PC-3 (cell line): ENCODE measurements around the gene NEU1. TPM values are rescaled to one million over a fixed set of nuclear protein-coding genes. Genes with fewer than 3 reads are reported as not detected.

Source experiments
- ATAC-seq: fragments of 200-7000 bp; cut with Tn5 transposase; 2 replicates; pipeline ENCODE4 v1.9.1; 2020; ENCODE audit warnings: mild to moderate bottlenecking, moderate library complexity
- BruUV-seq: library from RNA; stranded (reverse); fragments of 400-500 nt; replicated peaks from 2 replicates; lab custom pipeline; 2021; lab: Mats Ljungman, UMichigan
- CTCF ChIA-PET: fragments of 300-600 bp; sonication (Branson Sonifier 250); formaldehyde crosslinking; loops from one replicate; lab custom pipeline; 2022; ENCODE audit warnings: antibody characterized with exemption; lab: Charles Lee
- POLR2A ChIA-PET: fragments of 300-600 bp; sonication (Branson Sonifier 250); formaldehyde crosslinking; loops from one replicate; lab custom pipeline; 2022; ENCODE audit warnings: antibody characterized with exemption; ENCODE audit not compliant: unreplicated experiment; lab: Charles Lee
- DNase-seq: peaks from one replicate; pipeline ENCODE4 v3.0.0-alpha.2; 2015
- H2AFZ ChIP-seq: fragments of 300-600 bp; sonication (generic); 2 replicates; pipeline ENCODE4 v1.6.0; 2016; ENCODE audit warnings: antibody characterized with exemption, low read length
- H3F3A ChIP-seq: fragments of 300-600 bp; sonication (generic); one replicate; pipeline ENCODE4 v1.6.0; 2017; ENCODE audit warnings: antibody characterized with exemption, low read length, control low read depth, mild to moderate bottlenecking; ENCODE audit not compliant: unreplicated experiment
- H3K27ac ChIP-seq: fragments of 300-600 bp; sonication (generic); 2 replicates; pipeline ENCODE4 v1.5.1; 2016; ENCODE audit warnings: mild to moderate bottlenecking, low read length
- H3K27me3 ChIP-seq: fragments of 300-600 bp; sonication (generic); 2 replicates; pipeline ENCODE4 v1.6.1; 2016; ENCODE audit warnings: low read length, mixed read lengths
- H3K36me3 ChIP-seq: fragments of 300-600 bp; sonication (generic); 2 replicates; pipeline ENCODE4 v1.6.1; 2016; ENCODE audit warnings: low read depth, mixed run types, low read length, mixed read lengths
- H3K4me1 ChIP-seq: fragments of 300-600 bp; sonication (generic); 2 replicates; pipeline ENCODE4 v1.5.1; 2016; ENCODE audit warnings: low read length; ENCODE audit not compliant: insufficient read depth
- H3K4me2 ChIP-seq: fragments of 300-600 bp; sonication (generic); 2 replicates; pipeline ENCODE4 v1.6.0; 2016; ENCODE audit warnings: low read length
- H3K4me3 ChIP-seq: fragments of 300-600 bp; sonication (generic); 2 replicates; pipeline ENCODE4 v1.5.1; 2016; ENCODE audit warnings: mild to moderate bottlenecking, low read length, mixed read lengths
- H3K79me2 ChIP-seq: fragments of 300-600 bp; sonication (generic); 2 replicates; pipeline ENCODE4 v1.6.1; 2017; ENCODE audit warnings: low read length, mixed read lengths
- H3K9ac ChIP-seq: fragments of 300-600 bp; sonication (generic); 2 replicates; pipeline ENCODE4 v1.6.0; 2016; ENCODE audit warnings: mild to moderate bottlenecking, low read length
- H3K9me2 ChIP-seq: fragments of 300-600 bp; sonication (generic); replicated peaks from 2 replicates; pipeline ENCODE4 v1.6.1; 2016; ENCODE audit warnings: mixed run types, low read length, mixed read lengths
- H3K9me3 ChIP-seq: fragments of 300-600 bp; sonication (generic); 2 replicates; pipeline ENCODE4 v1.6.1; 2016; ENCODE audit warnings: low read length, mixed read lengths
- H4K20me1 ChIP-seq: fragments of 300-600 bp; sonication (generic); 2 replicates; pipeline ENCODE4 v1.6.1; 2016; ENCODE audit warnings: low read length, mixed read lengths
- CTCF ChIP-seq: fragments of 300-600 bp; sonication (generic); conservative IDR thresholded peaks from 2 replicates; pipeline ENCODE4 v1.5.1; 2017; ENCODE audit warnings: antibody characterized with exemption, low read depth, mild to moderate bottlenecking, low read length
- EZH2 ChIP-seq: fragments of 300-600 bp; sonication (generic); IDR thresholded peaks from one replicate; pipeline ENCODE4 v1.6.1; 2017; ENCODE audit warnings: antibody characterized with exemption, mild to moderate bottlenecking, low read length; ENCODE audit not compliant: unreplicated experiment
- EZH2phosphoT487 ChIP-seq: fragments of 300-600 bp; sonication (generic); IDR thresholded peaks from 2 replicates; pipeline ENCODE4 v1.6.1; 2018; ENCODE audit warnings: mild to moderate bottlenecking, antibody characterized with exemption, low read length, borderline replicate concordance
- intact Hi-C: fragments of 100-400 bp; cut with micrococcal nuclease; formaldehyde crosslinking; loops from 2 replicates; pipeline ENCODE4 v1.9.0; 2023
- total RNA-seq: library from RNA; depleted of rRNA; stranded (reverse); fragments of >200 nt; gene quantifications from 2 replicates; pipeline ENCODE4 v1.2.3, GENCODE V29; 2014

Gene NEU1
- total RNA-seq, 1 experiment from 2014 or later: 31.7 TPM

- ATAC-seq (no peak), DNase-seq (no peak)
- Histone ChIP-seq H3K9me3 (no peaks in the 10 kb centered on the region), H3K4me2 (no peak overlapping the region), H3K4me3 (no peak overlapping the region), H3K27ac (no peak overlapping the region), H2AFZ (no peak overlapping the region), H3K79me2 (0 out of 2 replicates have a peak, but pooled peaks cover 3% of the 10 kb centered on the region), H3K27me3 (no peaks in the 10 kb centered on the region), H3K36me3 (no peaks in the 10 kb centered on the region), H3K9me2 (no peaks in the 10 kb centered on the region), H3K4me1 (peaks cover 35% of the 10 kb centered on the region), H4K20me1 (no peaks in the 10 kb centered on the region), H3K9ac (no peak overlapping the region), H3F3A (no peaks in the 10 kb centered on the region)
- no peak for TF ChIP-seq EZH2phosphoT487
- no peak for TF ChIP-seq CTCF
- TF ChIP-seq EZH2: no peak
- intact Hi-C loops: loop anchor here (10.0 kb wide), 1 partner anchor 209 kb away; no protein-coding TSS in a partner anchor
- ChIA-PET POLR2A (no interaction called here), CTCF (interaction anchor here (1.0 kb wide), 1 partner anchor 46 kb away, joined by 4 read pairs; no protein-coding TSS in a partner anchor)
- BruUV-seq: no TSS peak
Measured at GRCh38 chr6:31906122-31906521, 43.5 kb upstream of the NEU1 start.

- H2AFZ ChIP-seq: no peak overlapping the region
- intact Hi-C loops: loop anchor here (10.0 kb wide), 1 partner anchor 210 kb away; no protein-coding TSS in a partner anchor
- no peak for DNase-seq
- TF ChIP-seq EZH2: no peak
- no peak for TF ChIP-seq CTCF
- no peak for TF ChIP-seq EZH2phosphoT487
- no peaks in the 10 kb centered on the region for H3K27me3 ChIP-seq
- no peak overlapping the region for H3K4me2 ChIP-seq
- no peaks in the 10 kb centered on the region for H3K9me2 ChIP-seq
- POLR2A ChIA-PET: no interaction called here
- ATAC-seq: no peak
- BruUV-seq: no TSS peak
- 0 out of 2 replicates have a peak, but pooled peaks cover 5% of the 10 kb centered on the region for H3K79me2 ChIP-seq
- H3K4me1 ChIP-seq: peaks cover 32% of the 10 kb centered on the region
- CTCF ChIA-PET: interaction anchor here (1.0 kb wide), 1 partner anchor 47 kb away, joined by 4 read pairs; no protein-coding TSS in a partner anchor
- no peaks in the 10 kb centered on the region for H3K9me3 ChIP-seq
- H3K27ac ChIP-seq: no peak overlapping the region
- H3F3A ChIP-seq: no peaks in the 10 kb centered on the region
- no peaks in the 10 kb centered on the region for H4K20me1 ChIP-seq
- H3K36me3 ChIP-seq: no peaks in the 10 kb centered on the region
- no peak overlapping the region for H3K4me3 ChIP-seq
- no peak overlapping the region for H3K9ac ChIP-seq
Measured at GRCh38 chr6:31905041-31905440, 42.4 kb upstream of the NEU1 start.

GRCh38 chr6:31903957-31904356, 41.3 kb upstream of the NEU1 start:
- ATAC-seq (no peak), DNase-seq (no peak)
- intact Hi-C loops: loop anchor here (2.0 to 10.0 kb wide), 2 partner anchors 55 to 211 kb away; partner anchors contain the start of genes NELFE and SKIC2
- no peaks in the 10 kb centered on the region for H3K9me3 ChIP-seq
- ChIA-PET POLR2A (no interaction called here), CTCF (no interaction called here)
- no peak overlapping the region for H3K27ac ChIP-seq
- no peak overlapping the region for H2AFZ ChIP-seq
- no peaks in the 10 kb centered on the region for H3K27me3 ChIP-seq
- no peaks in the 10 kb centered on the region for H3K9me2 ChIP-seq
- H3K36me3 ChIP-seq: no peaks in the 10 kb centered on the region
- peaks cover 23% of the 10 kb centered on the region for H3K4me1 ChIP-seq
- H3K9ac ChIP-seq: no peak overlapping the region
- H3F3A ChIP-seq: no peaks in the 10 kb centered on the region
- TF ChIP-seq EZH2 (no peak), EZH2phosphoT487 (no peak), CTCF (no peak)
- H3K79me2 ChIP-seq: peaks cover 8% of the 10 kb centered on the region; the same call in 1 of the 2 replicates
- H3K4me3 ChIP-seq: no peak overlapping the region
- H4K20me1 ChIP-seq: no peaks in the 10 kb centered on the region
- BruUV-seq: no TSS peak
- no peak overlapping the region for H3K4me2 ChIP-seq
